T-cell (primary cell): ENCODE data around the gene CDC42BPA. TPM values are rescaled to one million over a fixed set of nuclear protein-coding genes. Genes with fewer than 3 reads are reported as not detected.

Experiments used
- ATAC-seq, 4 experiments: fragments of 200-7000 bp in 3 of 4; fragments of 150-1000 bp in 1 of 4; cut with Tn5 transposase; replicated peaks in 1 of 4; 1 replicate in 3 of 4; 2 replicates in 1 of 4; pipeline ENCODE4 v1.10.0; 2021; ENCODE audit warnings: moderate library complexity in 3 of 4, mild to moderate bottlenecking in 2 of 4, moderate number of reproducible peaks in 1 of 4
- CTCF ChIA-PET, 2 donors: fragments of 300-600 bp; sonication (Branson Sonifier 250); formaldehyde crosslinking; loops; one replicate each; lab custom pipeline; 2022; ENCODE audit warnings: antibody characterized with exemption in 2 of 2; lab: Charles Lee
- POLR2A ChIA-PET, 2 donors: fragments of 300-600 bp; sonication (Branson Sonifier 250); formaldehyde crosslinking; loops; one replicate each; lab custom pipeline; 2022; ENCODE audit warnings: antibody characterized with exemption in 2 of 2; lab: Charles Lee
- DNase-seq, 35 experiments: peaks; one replicate each; pipeline versions ENCODE4 v3.0.0 to v3.0.0-alpha.2; 2013 to 2023
- H3K27ac ChIP-seq: one replicate; pipeline ENCODE4 v1.5.1; 2013; ENCODE audit warnings: low read length
- H3K27me3 ChIP-seq, 2 experiments: replicated peaks in 1 of 2; 1 replicate in 1 of 2; 2 replicates in 1 of 2; pipeline versions ENCODE4 v1.6.1 to v1.7.0; 2013; ENCODE audit warnings: low read length in 1 of 2, mixed read lengths in 1 of 2; ENCODE audit not compliant: control insufficient read depth in 2 of 2, insufficient read depth in 2 of 2; ENCODE audit errors: extremely low read depth in 1 of 2
- H3K36me3 ChIP-seq, 2 donors: 1 replicate in 1 of 2; 2 replicates in 1 of 2; pipeline versions ENCODE4 v1.6.1 to v1.7.0; 2013; ENCODE audit warnings: low read length in 1 of 2; ENCODE audit not compliant: control insufficient read depth in 2 of 2, insufficient read depth in 1 of 2; ENCODE audit errors: extremely low read depth in 1 of 2
- H3K4me1 ChIP-seq, 2 experiments: 1 replicate in 1 of 2; 2 replicates in 1 of 2; pipeline versions ENCODE4 v1.6.1 to v1.7.0; 2013; ENCODE audit warnings: low read length in 2 of 2, mixed read lengths in 1 of 2; ENCODE audit not compliant: insufficient read depth in 2 of 2, control insufficient read depth in 1 of 2; ENCODE audit errors: extremely low read depth in 1 of 2
- H3K4me3 ChIP-seq, 2 donors: 1 replicate in 1 of 2; 2 replicates in 1 of 2; pipeline versions ENCODE4 v1.5.1 to v1.7.0; 2013; ENCODE audit warnings: mild to moderate bottlenecking in 2 of 2, low read length in 1 of 2, moderate library complexity in 1 of 2; ENCODE audit not compliant: control insufficient read depth in 1 of 2; ENCODE audit errors: extremely low read depth in 1 of 2
- H3K9me3 ChIP-seq: 2 replicates; pipeline ENCODE4 v1.7.0; 2013
- H3K27ac Mint-ChIP-seq, 2 donors: one replicate each; pipeline ENCODE4 v1.8.0; 2020 to 2021; ENCODE audit warnings: mild to moderate bottlenecking in 2 of 2, mixed read lengths in 2 of 2
- H3K27me3 Mint-ChIP-seq, 2 donors: one replicate each; pipeline ENCODE4 v1.8.0; 2021 to 2022; ENCODE audit warnings: mixed read lengths in 2 of 2
- H3K36me3 Mint-ChIP-seq: one replicate; pipeline ENCODE4 v1.8.0; 2021; ENCODE audit warnings: mixed read lengths
- H3K4me1 Mint-ChIP-seq, 3 donors: one replicate each; pipeline ENCODE4 v1.8.0; 2020 to 2022; ENCODE audit warnings: mixed read lengths in 3 of 3, mild to moderate bottlenecking in 1 of 3
- H3K4me3 Mint-ChIP-seq, 3 donors: one replicate each; pipeline ENCODE4 v1.8.0; 2020 to 2022; ENCODE audit warnings: mild to moderate bottlenecking in 3 of 3, mixed read lengths in 3 of 3, moderate library complexity in 3 of 3
- H3K9me3 Mint-ChIP-seq, 3 donors: one replicate each; pipeline ENCODE4 v1.8.0; 2020 to 2022; ENCODE audit warnings: mixed read lengths in 3 of 3
- WGBS: methylation state at CpG from one replicate; pipeline ENCODE4 v1.1.5; 2013; ENCODE audit warnings: missing lambda C conversion rate; ENCODE audit not compliant: insufficient coverage; 5-methylcytosine and 5-hydroxymethylcytosine counted together
- total RNA-seq, 35 experiments: library from RNA in 6 of 35; stranded (reverse) in 6 of 35; fragments of 120-200 nt in 1 of 35; gene quantifications; one replicate each; pipeline versions ENCODE4 v1.2.1 to v1.2.4 and lab custom pipeline; 2013 to 2026

Gene CDC42BPA
- total RNA-seq, 5 donors from 2014 or later (not counting 1 experiment from before 2014, with no cell fraction given) = 0.33 to 1.6 (median 0.86) TPM

- ChIA-PET POLR2A (no interaction called here), CTCF (no interaction called here)
- Mint-ChIP-seq H3K27me3 (no peaks in the 10 kb centered on the region), H3K36me3 (peaks cover 27% of the 10 kb centered on the region), H3K9me3 (peaks cover 0 to 4% (median 0%) of the 10 kb centered on the region in 3 donors), H3K27ac (no peak overlapping the region), H3K4me1 (peaks cover 79 to 84% (median 83%) of the 10 kb centered on the region in 3 donors), H3K4me3 (no peak overlapping the region)
- no peak for DNase-seq
- Histone ChIP-seq H3K4me1 (peaks cover 0 to 10% of the 10 kb centered on the region in 2 experiments), H3K9me3 (no peaks in the 10 kb centered on the region), H3K27ac (no peak overlapping the region), H3K36me3 (peaks cover 0 to 6% of the 10 kb centered on the region in 2 donors), H3K4me3 (no peak overlapping the region), H3K27me3 (no peaks in the 10 kb centered on the region)
- WGBS = no CpG with 5 or more reads among the region's 3 CpGs
- no peak for ATAC-seq
Observed at GRCh38 chr1:226946841-226947240, 371.5 kb downstream of the CDC42BPA start.

DNA sequence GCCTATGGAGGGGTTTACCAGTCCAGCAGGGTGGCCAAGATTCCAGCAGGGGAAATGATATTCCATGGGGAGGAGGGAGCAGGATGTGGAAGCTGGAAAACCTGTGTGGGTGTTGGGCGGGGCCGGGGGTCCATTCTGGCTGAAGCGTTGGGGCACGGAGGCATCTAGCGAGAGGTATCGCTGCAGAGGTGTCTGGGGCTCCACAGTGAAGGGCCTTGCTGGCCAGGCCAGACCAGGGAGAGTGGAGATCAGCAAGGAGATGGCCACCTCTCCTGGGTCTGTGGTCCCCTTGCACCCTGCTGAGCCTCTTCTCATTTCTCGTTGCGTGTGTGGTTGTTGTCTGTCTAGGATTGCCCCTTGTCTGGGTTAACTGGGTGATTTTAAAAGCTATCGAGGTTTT lies 372.0 kb downstream of the CDC42BPA start:
- H3K4me1 Mint-ChIP-seq = peaks cover 78 to 83% (median 82%) of the 10 kb centered on the region in 3 donors
- peaks cover 27% of the 10 kb centered on the region for H3K36me3 Mint-ChIP-seq
- no peaks in the 10 kb centered on the region for H3K9me3 ChIP-seq
- ATAC-seq = no peak
- H3K4me1 ChIP-seq = peaks cover 0 to 16% of the 10 kb centered on the region in 2 experiments
- ChIA-PET CTCF (no interaction called here), POLR2A (no interaction called here)
- no peak overlapping the region for H3K4me3 Mint-ChIP-seq
- no peak overlapping the region for H3K27ac Mint-ChIP-seq
- H3K27ac ChIP-seq = no peak overlapping the region
- 95% methylated on average over 8 of the region's 9 CpGs for WGBS
- peaks cover 0 to 6% of the 10 kb centered on the region in 2 donors for H3K36me3 ChIP-seq
- H3K4me3 ChIP-seq = no peak overlapping the region
- H3K27me3 Mint-ChIP-seq = no peaks in the 10 kb centered on the region
- peaks cover 0 to 4% (median 0%) of the 10 kb centered on the region in 3 donors for H3K9me3 Mint-ChIP-seq
- no peak for DNase-seq
- no peaks in the 10 kb centered on the region for H3K27me3 ChIP-seq

DNA sequence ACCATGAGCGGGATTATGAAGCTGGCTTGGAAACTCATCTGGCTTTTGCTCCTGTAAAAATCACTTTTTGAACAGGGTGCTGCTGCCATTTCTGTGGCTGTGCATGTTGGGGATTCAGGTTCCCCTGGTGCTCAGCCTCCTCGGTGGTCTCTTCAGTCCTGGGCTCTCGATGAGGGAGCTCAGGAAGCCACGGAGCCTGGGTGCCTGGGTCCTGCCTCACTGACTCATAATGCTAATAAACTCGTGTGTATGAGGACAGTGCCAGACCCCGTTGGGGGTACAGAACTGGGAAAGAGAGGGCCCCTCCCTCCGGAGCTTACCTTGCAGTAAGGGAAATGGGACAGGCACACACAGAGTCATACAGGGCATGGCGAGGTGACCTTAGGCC lies 372.4 kb downstream of the CDC42BPA start:
- H3K4me1 ChIP-seq = peaks cover 2 to 20% of the 10 kb centered on the region in 2 experiments
- ChIA-PET POLR2A (no interaction called here), CTCF (no interaction called here)
- H3K27ac ChIP-seq = no peak overlapping the region
- Mint-ChIP-seq H3K36me3 (peaks cover 27% of the 10 kb centered on the region), H3K27ac (no peak overlapping the region), H3K4me1 (peaks cover 80 to 84% (median 83%) of the 10 kb centered on the region in 3 donors), H3K4me3 (no peak overlapping the region), H3K9me3 (peaks cover 0 to 4% (median 0%) of the 10 kb centered on the region in 3 donors), H3K27me3 (no peaks in the 10 kb centered on the region)
- DNase-seq (no peak), ATAC-seq (no peak)
- 90% methylated on average over 7 of the region's 8 CpGs for WGBS
- no peak overlapping the region for H3K4me3 ChIP-seq
- H3K36me3 ChIP-seq = peaks cover 0 to 6% of the 10 kb centered on the region in 2 donors
- no peaks in the 10 kb centered on the region for H3K27me3 ChIP-seq
- no peaks in the 10 kb centered on the region for H3K9me3 ChIP-seq

DNA sequence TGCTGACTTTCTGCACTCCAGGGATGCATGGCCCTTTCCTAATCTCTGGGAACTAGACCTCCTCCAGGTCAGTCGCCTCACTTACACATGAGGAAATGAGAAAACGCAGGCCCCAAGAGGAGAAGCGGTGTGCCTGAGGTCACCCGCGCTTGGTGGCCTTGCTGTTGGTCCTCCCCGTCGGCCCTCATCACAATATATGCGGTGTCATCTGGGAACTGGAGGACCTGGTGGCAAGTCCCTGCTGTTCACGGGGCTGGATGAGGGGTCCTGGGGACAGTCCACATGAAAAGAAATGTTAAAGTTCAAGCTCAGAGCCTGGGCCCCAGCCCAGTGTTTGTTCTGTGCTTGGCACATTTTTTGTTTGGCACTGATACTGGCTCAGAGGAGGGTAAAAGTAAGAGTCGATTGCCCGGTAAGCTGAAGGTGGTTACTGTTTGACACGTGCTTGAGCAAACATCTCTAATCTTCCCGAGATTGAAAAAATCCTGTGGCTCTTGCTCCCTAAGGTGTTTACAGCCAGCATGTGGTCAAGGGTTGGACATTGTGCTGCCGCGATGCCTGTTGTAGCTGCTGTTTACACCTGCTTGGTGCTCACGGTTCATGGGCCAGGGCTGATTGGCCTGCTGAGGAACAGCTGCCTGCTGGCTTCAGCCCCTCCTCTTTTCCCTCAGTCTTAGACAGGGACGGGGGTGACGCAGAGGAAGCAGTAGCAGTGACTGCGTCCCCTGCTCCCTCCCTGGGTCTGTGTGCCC lies 373.0 kb downstream of the CDC42BPA start:
- Histone ChIP-seq H3K27ac (no peak overlapping the region), H3K27me3 (no peaks in the 10 kb centered on the region), H3K4me1 (peaks cover 2 to 25% of the 10 kb centered on the region in 2 experiments), H3K4me3 (no peak overlapping the region), H3K9me3 (no peaks in the 10 kb centered on the region), H3K36me3 (peaks cover 0 to 6% of the 10 kb centered on the region in 2 donors)
- peaks cover 26% of the 10 kb centered on the region for H3K36me3 Mint-ChIP-seq
- 90% methylated on average over 18 of the region's 19 CpGs for WGBS
- H3K27ac Mint-ChIP-seq = no peak overlapping the region
- peaks cover 0 to 4% (median 0%) of the 10 kb centered on the region in 3 donors for H3K9me3 Mint-ChIP-seq
- ATAC-seq (no peak), DNase-seq (no peak)
- ChIA-PET POLR2A (no interaction called here), CTCF (interaction anchor here in 1 of 2 donors (0.6 kb wide), 1 partner anchor 186 kb away, joined by 3 read pairs; no protein-coding TSS in a partner anchor)
- no peaks in the 10 kb centered on the region for H3K27me3 Mint-ChIP-seq
- peaks cover 81 to 83% (median 82%) of the 10 kb centered on the region in 3 donors for H3K4me1 Mint-ChIP-seq
- H3K4me3 Mint-ChIP-seq = no peak overlapping the region

DNA sequence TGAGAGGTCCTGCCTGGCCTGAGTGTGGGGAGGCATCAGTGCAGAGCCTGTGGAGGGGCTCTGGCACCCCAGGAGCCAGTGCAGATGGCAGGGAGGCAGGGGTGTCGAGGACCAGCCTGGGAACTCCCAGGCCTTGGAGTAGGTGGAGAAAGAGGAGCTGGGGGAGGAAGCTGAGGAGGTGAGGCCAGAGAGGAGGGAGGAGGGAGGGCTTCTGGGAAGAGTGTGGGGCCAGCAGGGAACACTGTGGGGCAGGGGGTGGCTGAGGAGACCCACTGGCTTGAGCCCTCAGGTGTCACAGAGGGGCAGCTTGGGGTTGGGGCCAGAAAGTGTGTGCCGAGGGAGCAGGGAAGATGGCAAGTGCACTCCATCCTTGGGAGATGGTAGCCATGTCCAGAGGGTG lies 374.4 kb downstream of the CDC42BPA start:
- WGBS = 89% methylated on average over 2 of the region's 2 CpGs
- peaks cover 0 to 4% (median 0%) of the 10 kb centered on the region in 3 donors for H3K9me3 Mint-ChIP-seq
- Histone ChIP-seq H3K27ac (no peak overlapping the region), H3K4me1 (peaks cover 5 to 33% of the 10 kb centered on the region in 2 experiments), H3K4me3 (no peak overlapping the region), H3K36me3 (no peaks in the 10 kb centered on the region), H3K27me3 (no peaks in the 10 kb centered on the region), H3K9me3 (no peaks in the 10 kb centered on the region)
- H3K4me3 Mint-ChIP-seq = no peak overlapping the region
- CTCF ChIA-PET = interaction anchor here in 1 of 2 donors (0.6 kb wide), 1 partner anchor 243 kb away, joined by 6 read pairs; no protein-coding TSS in a partner anchor
- POLR2A ChIA-PET = no interaction called here
- H3K27me3 Mint-ChIP-seq = no peaks in the 10 kb centered on the region
- H3K27ac Mint-ChIP-seq = no peak overlapping the region
- DNase-seq (no peak), ATAC-seq (no peak)
- peaks cover 71 to 82% (median 73%) of the 10 kb centered on the region in 3 donors for H3K4me1 Mint-ChIP-seq
- H3K36me3 Mint-ChIP-seq = peaks cover 22% of the 10 kb centered on the region

DNA sequence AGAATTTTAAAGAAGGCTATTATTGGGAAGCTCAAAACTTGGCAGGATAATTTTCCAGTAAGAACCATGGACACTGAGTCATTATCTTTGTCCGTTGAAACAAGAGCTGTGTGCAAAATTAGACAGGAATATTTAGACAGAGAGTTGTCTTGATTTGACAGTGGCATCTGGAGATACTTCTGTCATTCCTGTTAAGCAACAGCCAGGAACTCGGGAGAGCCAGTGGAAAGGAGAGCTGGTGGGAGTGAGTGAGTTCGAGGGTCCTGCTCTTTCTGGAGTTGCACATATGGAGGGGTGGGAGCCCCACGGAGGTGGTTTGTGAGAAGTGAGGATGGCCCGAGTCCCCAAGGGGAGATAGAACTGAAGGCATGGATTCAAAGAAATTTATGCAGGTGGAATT lies 375.1 kb downstream of the CDC42BPA start:
- Mint-ChIP-seq H3K36me3 (peaks cover 16% of the 10 kb centered on the region), H3K9me3 (peaks cover 0 to 2% (median 0%) of the 10 kb centered on the region in 3 donors), H3K4me1 (peaks cover 72 to 79% (median 73%) of the 10 kb centered on the region in 3 donors), H3K27ac (no peak overlapping the region), H3K4me3 (peak overlapping the region in 1 of 3 donors; percentile 91), H3K27me3 (no peaks in the 10 kb centered on the region)
- H3K36me3 ChIP-seq = no peaks in the 10 kb centered on the region
- H3K9me3 ChIP-seq = no peaks in the 10 kb centered on the region
- ChIA-PET POLR2A (interaction anchor here in 1 of 2 donors (0.6 kb wide), 1 partner anchor 105 kb away, joined by 6 read pairs; no protein-coding TSS in a partner anchor), CTCF (interaction anchor here in 1 of 2 donors (0.6 kb wide), 1 partner anchor 243 kb away, joined by 6 read pairs; no protein-coding TSS in a partner anchor)
- DNase-seq (no peak), ATAC-seq (no peak)
- H3K27me3 ChIP-seq = no peaks in the 10 kb centered on the region
- no peak overlapping the region for H3K4me3 ChIP-seq
- H3K27ac ChIP-seq = no peak overlapping the region
- WGBS = 90% methylated on average over 5 of the region's 5 CpGs
- peaks cover 7 to 40% of the 10 kb centered on the region in 2 experiments for H3K4me1 ChIP-seq
